GM12878 (cell line): ENCODE data around the gene FAM76A. TPM values are rescaled to one million over a fixed set of nuclear protein-coding genes. Genes with fewer than 3 reads are reported as not detected.

Experiments
- BRCA1 ChIP-seq: IDR thresholded peaks from 2 replicates; pipeline ENCODE4 v1.6.1; 2011; ENCODE audit warnings: low read depth, low read length, improper control_type of control experiment
- CBX3 ChIP-seq: fragments of 200-600 bp; sonication (generic); IDR thresholded peaks from 2 replicates; pipeline ENCODE4 v1.6.1; 2016; ENCODE audit warnings: low read depth, borderline replicate concordance
- CBX5 ChIP-seq: sonication (generic); IDR thresholded peaks from 2 replicates; pipeline ENCODE4 v1.6.1; 2016; ENCODE audit warnings: low read depth, moderate library complexity, mild to moderate bottlenecking, inconsistent platforms
- CHD4 ChIP-seq: fragments of 200-600 bp; sonication (generic); IDR thresholded peaks from 2 replicates; pipeline ENCODE4 v1.6.1; 2016; ENCODE audit warnings: mild to moderate bottlenecking
- ETV6 ChIP-seq, 2 experiments: fragments of 450-650 bp in 1 of 2; IDR thresholded peaks in 1 of 2; conservative IDR thresholded peaks in 1 of 2; 2 replicates each; pipeline ENCODE4 v1.6.1; 2014; ENCODE audit warnings: antibody characterized with exemption in 1 of 2, borderline replicate concordance in 1 of 2, low read depth in 1 of 2, mild to moderate bottlenecking in 1 of 2, moderate library complexity in 1 of 2
- KAT2A ChIP-seq: conservative IDR thresholded peaks from 2 replicates; pipeline ENCODE4 v1.6.1; 2011; ENCODE audit warnings: low read depth, low read length; ENCODE audit not compliant: control insufficient read depth
- KLF5 ChIP-seq: fragments of 450-650 bp; IDR thresholded peaks from 2 replicates; pipeline ENCODE4 v1.6.1; 2014; ENCODE audit warnings: mild to moderate bottlenecking; ENCODE audit not compliant: partially characterized antibody
- MEF2B ChIP-seq: fragments of 450-650 bp; IDR thresholded peaks from 2 replicates; pipeline ENCODE4 v1.6.1; 2018; ENCODE audit warnings: mild to moderate bottlenecking, moderate library complexity; ENCODE audit not compliant: partially characterized antibody, poor library complexity, severe bottlenecking
- NBN ChIP-seq: fragments of 450-650 bp; IDR thresholded peaks from 2 replicates; pipeline ENCODE4 v1.6.1; 2016
- PML ChIP-seq: IDR thresholded peaks from 2 replicates; pipeline ENCODE4 v1.6.1; 2012; ENCODE audit warnings: low read length, inconsistent platforms
- POLR2AphosphoS5 ChIP-seq: IDR thresholded peaks from 2 replicates; pipeline ENCODE4 v1.6.1; 2011; ENCODE audit warnings: mild to moderate bottlenecking, low read length, inconsistent platforms
- POU2F2 ChIP-seq: IDR thresholded peaks from 3 replicates; pipeline ENCODE4 v1.6.1; 2011; ENCODE audit warnings: low read depth, mild to moderate bottlenecking, low read length, borderline replicate concordance
- RAD51 ChIP-seq: fragments of 450-650 bp; IDR thresholded peaks from 2 replicates; pipeline ENCODE4 v1.6.1; 2016; ENCODE audit warnings: moderate library complexity, mild to moderate bottlenecking, inconsistent platforms
- SREBF2 ChIP-seq: IDR thresholded peaks from 2 replicates; pipeline ENCODE4 v1.6.1; 2012; ENCODE audit warnings: mild to moderate bottlenecking, low read length
- SUZ12 ChIP-seq: fragments of 200-600 bp; sonication (generic); IDR thresholded peaks from one replicate; pipeline ENCODE4 v1.6.1; 2018; ENCODE audit warnings: antibody characterized with exemption, mild to moderate bottlenecking; ENCODE audit not compliant: unreplicated experiment
- TARDBP ChIP-seq: IDR thresholded peaks from 2 replicates; pipeline ENCODE4 v1.6.1; 2016; ENCODE audit warnings: borderline replicate concordance
- ZBED1 ChIP-seq: IDR thresholded peaks from 2 replicates; pipeline ENCODE4 v1.6.1; 2016; ENCODE audit warnings: borderline replicate concordance
- ZNF384 ChIP-seq: IDR thresholded peaks from 2 replicates; pipeline ENCODE4 v1.6.1; 2012; ENCODE audit warnings: low read depth, mild to moderate bottlenecking, low read length, improper control_type of control experiment, borderline replicate concordance
- ZSCAN29 ChIP-seq: fragments of 450-650 bp; IDR thresholded peaks from 2 replicates; pipeline ENCODE4 v1.6.1; 2017; ENCODE audit warnings: mild to moderate bottlenecking, moderate library complexity
- polyA plus RNA-seq, 11 experiments: library from polyadenylated mRNA; depleted of rRNA in 4 of 11; unstranded in 6 of 11; stranded (reverse) in 5 of 11; fragments of >200 nt; fragmentation: Nextera tagmentation in 4 of 11; fragmentation: Illumina TruSeq in 1 of 11; extraction: Ambion mirVana in 4 of 11; extraction: Trizol in 1 of 11; gene quantifications; 1 replicate in 1 of 11; 2 replicates in 10 of 11; pipeline versions ENCODE4 v1.2.1 to v1.2.3, GENCODE V29; 2011 to 2016; ENCODE audit warnings: inconsistent platforms in 2 of 11, missing spikeins in 2 of 11, low read depth in 1 of 11
- total RNA-seq, 4 experiments: library from RNA; depleted of rRNA in 3 of 4; stranded (reverse); fragments of >200 nt in 3 of 4; fragmentation: Illumina TruSeq in 1 of 4; extraction: Trizol in 1 of 4; gene quantifications; 2 replicates each; pipeline versions ENCODE4 v1.2.1 to v1.2.3, GENCODE V29; 2013 to 2021
- TF ChIP-seq, protein P1 (sequence below): IDR thresholded peaks from 2 replicates; pipeline ENCODE4 v1.6.1; 2012; ENCODE audit warnings: mild to moderate bottlenecking, low read depth, low read length
- TF ChIP-seq, protein P2 (sequence below): fragments of 450-650 bp; IDR thresholded peaks from 2 replicates; pipeline ENCODE4 v1.6.1; 2017; ENCODE audit warnings: antibody characterized with exemption, mild to moderate bottlenecking, moderate library complexity
- TF ChIP-seq, protein P3 (sequence below): IDR thresholded peaks from 2 replicates; pipeline ENCODE4 v1.6.1; 2012; ENCODE audit warnings: low read depth, low read length, improper control_type of control experiment
- TF ChIP-seq, protein P4 (sequence below): IDR thresholded peaks from 2 replicates; pipeline ENCODE4 v1.6.1; 2012; ENCODE audit warnings: low read depth, low read length, improper control_type of control experiment

FAM76A gene
- total and polyA plus RNA-seq, 10 of the 15 experiments (the other 5 are each of a cell fraction or from before 2014, with no cell fraction given) = 5.4 to 13.4 (median 7.6) TPM

DNA sequence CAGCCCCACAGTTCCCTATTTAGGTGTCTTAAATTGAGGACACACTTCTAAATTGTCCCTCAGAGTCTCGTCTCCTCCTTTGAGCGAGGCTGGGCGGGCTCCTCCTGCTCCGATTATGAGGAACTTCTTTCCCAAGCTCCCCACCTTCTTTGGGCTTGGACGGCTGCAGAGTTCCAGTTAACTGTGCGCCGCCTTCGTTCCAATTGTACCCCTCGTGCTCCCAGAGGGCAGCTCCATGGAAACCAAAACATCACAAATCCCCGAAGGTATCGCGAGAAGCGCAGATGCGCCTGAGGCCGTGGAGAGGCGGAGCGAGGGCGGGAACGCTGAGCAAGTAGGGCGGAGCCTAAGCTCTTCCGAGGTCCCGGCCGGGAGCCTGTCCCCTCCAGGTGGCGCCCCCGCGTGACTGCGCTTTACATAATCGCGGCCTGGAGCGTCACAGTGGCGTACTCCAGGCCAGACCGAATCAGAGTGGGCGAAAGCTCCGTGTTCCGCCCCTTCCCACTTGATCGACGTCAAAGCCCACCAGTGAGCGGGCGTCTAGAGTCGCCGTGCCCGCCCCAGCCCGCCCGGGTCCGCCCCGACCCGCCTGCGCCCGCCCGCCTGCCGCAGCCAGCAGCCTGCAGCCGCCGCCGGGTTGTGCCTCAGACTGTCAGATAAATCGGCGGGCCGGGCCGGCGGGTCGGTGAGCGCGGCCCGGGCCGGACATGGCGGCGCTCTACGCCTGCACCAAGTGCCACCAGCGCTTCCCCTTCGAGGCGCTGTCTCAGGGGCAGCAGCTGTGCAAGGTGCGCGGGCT is at the start of gene FAM76A (continued):
- TF ChIP-seq CBX3 (no peak), SUZ12 (no peak), ZSCAN29 (no peak), NBN (peak; percentile 89; the same call in 1 of the 2 replicates), CBX5 (no peak), MEF2B (peak; percentile 79), POLR2AphosphoS5 (0 out of 2 replicates have a peak, but pooled peaks have one; percentile 46), SREBF2 (no peak), KAT2A (no peak), ZNF384 (no peak), ZBED1 (no peak), CHD4 (no peak), ETV6 (conservative IDR thresholded peaks at IDR 0.05 in 1 of 2, IDR thresholded peaks at IDR 0.05 in 1 of 2; ENCODE audit: borderline replicate concordance in 1 of 2, low read depth in 1 of 2) (no peak), TARDBP (no peak), RAD51 (peak; percentile 76), PML (no peak), BRCA1 (peak; percentile 91), POU2F2 (peak; percentile 94; the same call in 2 of the 3 replicates), KLF5 (no peak)
- TF ChIP-seq, protein P1, sequence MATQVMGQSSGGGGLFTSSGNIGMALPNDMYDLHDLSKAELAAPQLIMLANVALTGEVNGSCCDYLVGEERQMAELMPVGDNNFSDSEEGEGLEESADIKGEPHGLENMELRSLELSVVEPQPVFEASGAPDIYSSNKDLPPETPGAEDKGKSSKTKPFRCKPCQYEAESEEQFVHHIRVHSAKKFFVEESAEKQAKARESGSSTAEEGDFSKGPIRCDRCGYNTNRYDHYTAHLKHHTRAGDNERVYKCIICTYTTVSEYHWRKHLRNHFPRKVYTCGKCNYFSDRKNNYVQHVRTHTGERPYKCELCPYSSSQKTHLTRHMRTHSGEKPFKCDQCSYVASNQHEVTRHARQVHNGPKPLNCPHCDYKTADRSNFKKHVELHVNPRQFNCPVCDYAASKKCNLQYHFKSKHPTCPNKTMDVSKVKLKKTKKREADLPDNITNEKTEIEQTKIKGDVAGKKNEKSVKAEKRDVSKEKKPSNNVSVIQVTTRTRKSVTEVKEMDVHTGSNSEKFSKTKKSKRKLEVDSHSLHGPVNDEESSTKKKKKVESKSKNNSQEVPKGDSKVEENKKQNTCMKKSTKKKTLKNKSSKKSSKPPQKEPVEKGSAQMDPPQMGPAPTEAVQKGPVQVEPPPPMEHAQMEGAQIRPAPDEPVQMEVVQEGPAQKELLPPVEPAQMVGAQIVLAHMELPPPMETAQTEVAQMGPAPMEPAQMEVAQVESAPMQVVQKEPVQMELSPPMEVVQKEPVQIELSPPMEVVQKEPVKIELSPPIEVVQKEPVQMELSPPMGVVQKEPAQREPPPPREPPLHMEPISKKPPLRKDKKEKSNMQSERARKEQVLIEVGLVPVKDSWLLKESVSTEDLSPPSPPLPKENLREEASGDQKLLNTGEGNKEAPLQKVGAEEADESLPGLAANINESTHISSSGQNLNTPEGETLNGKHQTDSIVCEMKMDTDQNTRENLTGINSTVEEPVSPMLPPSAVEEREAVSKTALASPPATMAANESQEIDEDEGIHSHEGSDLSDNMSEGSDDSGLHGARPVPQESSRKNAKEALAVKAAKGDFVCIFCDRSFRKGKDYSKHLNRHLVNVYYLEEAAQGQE = no peak
- TF ChIP-seq, protein P2, sequence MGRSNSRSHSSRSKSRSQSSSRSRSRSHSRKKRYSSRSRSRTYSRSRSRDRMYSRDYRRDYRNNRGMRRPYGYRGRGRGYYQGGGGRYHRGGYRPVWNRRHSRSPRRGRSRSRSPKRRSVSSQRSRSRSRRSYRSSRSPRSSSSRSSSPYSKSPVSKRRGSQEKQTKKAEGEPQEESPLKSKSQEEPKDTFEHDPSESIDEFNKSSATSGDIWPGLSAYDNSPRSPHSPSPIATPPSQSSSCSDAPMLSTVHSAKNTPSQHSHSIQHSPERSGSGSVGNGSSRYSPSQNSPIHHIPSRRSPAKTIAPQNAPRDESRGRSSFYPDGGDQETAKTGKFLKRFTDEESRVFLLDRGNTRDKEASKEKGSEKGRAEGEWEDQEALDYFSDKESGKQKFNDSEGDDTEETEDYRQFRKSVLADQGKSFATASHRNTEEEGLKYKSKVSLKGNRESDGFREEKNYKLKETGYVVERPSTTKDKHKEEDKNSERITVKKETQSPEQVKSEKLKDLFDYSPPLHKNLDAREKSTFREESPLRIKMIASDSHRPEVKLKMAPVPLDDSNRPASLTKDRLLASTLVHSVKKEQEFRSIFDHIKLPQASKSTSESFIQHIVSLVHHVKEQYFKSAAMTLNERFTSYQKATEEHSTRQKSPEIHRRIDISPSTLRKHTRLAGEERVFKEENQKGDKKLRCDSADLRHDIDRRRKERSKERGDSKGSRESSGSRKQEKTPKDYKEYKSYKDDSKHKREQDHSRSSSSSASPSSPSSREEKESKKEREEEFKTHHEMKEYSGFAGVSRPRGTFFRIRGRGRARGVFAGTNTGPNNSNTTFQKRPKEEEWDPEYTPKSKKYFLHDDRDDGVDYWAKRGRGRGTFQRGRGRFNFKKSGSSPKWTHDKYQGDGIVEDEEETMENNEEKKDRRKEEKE = no peak
- TF ChIP-seq, protein P3, sequence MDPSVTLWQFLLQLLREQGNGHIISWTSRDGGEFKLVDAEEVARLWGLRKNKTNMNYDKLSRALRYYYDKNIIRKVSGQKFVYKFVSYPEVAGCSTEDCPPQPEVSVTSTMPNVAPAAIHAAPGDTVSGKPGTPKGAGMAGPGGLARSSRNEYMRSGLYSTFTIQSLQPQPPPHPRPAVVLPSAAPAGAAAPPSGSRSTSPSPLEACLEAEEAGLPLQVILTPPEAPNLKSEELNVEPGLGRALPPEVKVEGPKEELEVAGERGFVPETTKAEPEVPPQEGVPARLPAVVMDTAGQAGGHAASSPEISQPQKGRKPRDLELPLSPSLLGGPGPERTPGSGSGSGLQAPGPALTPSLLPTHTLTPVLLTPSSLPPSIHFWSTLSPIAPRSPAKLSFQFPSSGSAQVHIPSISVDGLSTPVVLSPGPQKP = no peak
- TF ChIP-seq, protein P4, sequence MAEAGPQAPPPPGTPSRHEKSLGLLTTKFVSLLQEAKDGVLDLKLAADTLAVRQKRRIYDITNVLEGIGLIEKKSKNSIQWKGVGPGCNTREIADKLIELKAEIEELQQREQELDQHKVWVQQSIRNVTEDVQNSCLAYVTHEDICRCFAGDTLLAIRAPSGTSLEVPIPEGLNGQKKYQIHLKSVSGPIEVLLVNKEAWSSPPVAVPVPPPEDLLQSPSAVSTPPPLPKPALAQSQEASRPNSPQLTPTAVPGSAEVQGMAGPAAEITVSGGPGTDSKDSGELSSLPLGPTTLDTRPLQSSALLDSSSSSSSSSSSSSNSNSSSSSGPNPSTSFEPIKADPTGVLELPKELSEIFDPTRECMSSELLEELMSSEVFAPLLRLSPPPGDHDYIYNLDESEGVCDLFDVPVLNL = peak; percentile 78
